Thyroid gland (tissue), 4 donors: ENCODE results near the gene ANKRD66. TPM values are rescaled to one million over a fixed set of nuclear protein-coding genes. Genes with fewer than 3 reads are reported as not detected.
A peak's percentile ranks its signal among the peaks of the same experiment; 100 is the strongest.

Source experiments
- DNase-seq, 2 donors: peaks; one replicate each; pipeline ENCODE4 v3.0.0-alpha.2; 2019
- H3K27ac ChIP-seq, 3 donors: fragments of 200-600 bp; sonication (generic); 1 replicate in 2 of 3; 2 replicates in 1 of 3; pipeline ENCODE4 v1.5.1; 2016 to 2019; ENCODE audit warnings: mild to moderate bottlenecking in 1 of 3, moderate library complexity in 1 of 3
- H3K27me3 ChIP-seq: fragments of 200-600 bp; sonication (generic); one replicate; pipeline ENCODE4 v1.5.1; 2019
- H3K36me3 ChIP-seq, 2 donors: fragments of 200-600 bp; sonication (generic); one replicate each; pipeline ENCODE4 v1.5.1; 2016 to 2019
- H3K4me1 ChIP-seq, 2 donors: fragments of 200-600 bp; sonication (generic); one replicate each; pipeline ENCODE4 v1.5.1; 2017 to 2019
- H3K4me3 ChIP-seq, 3 donors: fragments of 200-600 bp; sonication (generic); replicated peaks in 1 of 3; 1 replicate in 2 of 3; 2 replicates in 1 of 3; pipeline ENCODE4 v1.5.1; 2016; ENCODE audit warnings: mild to moderate bottlenecking in 1 of 3
- H3K9me3 ChIP-seq: fragments of 200-600 bp; sonication (generic); one replicate; pipeline ENCODE4 v1.5.1; 2017
- CTCF ChIP-seq, 6 experiments: fragments of 200-600 bp in 3 of 6; fragments of 450-650 bp in 3 of 6; sonication (generic) in 3 of 6; IDR thresholded peaks; one replicate each; pipeline ENCODE4 v1.5.1; 2016 to 2019; ENCODE audit warnings: antibody characterized with exemption in 6 of 6, mild to moderate bottlenecking in 2 of 6, inconsistent platforms in 1 of 6, moderate library complexity in 1 of 6
- POLR2A ChIP-seq, 2 donors: fragments of 450-650 bp; IDR thresholded peaks; one replicate each; pipeline ENCODE4 v1.6.1; 2017; ENCODE audit warnings: antibody characterized with exemption in 2 of 2, mild to moderate bottlenecking in 2 of 2, moderate library complexity in 1 of 2
- WGBS, 2 donors: methylation state at CpG; one replicate each; pipeline ENCODE4 v1.1.5; 2017; 5-methylcytosine and 5-hydroxymethylcytosine counted together
- intact Hi-C: fragments of 100-400 bp; cut with DNase I; formaldehyde crosslinking; loops from one replicate; pipeline ENCODE4 v1.15.1; 2023
- total RNA-seq, 4 donors: library from RNA; depleted of rRNA; stranded (reverse); fragments of >200 nt; gene quantifications; one replicate each; pipeline ENCODE4 v1.2.3, GENCODE V29; 2016

ANKRD66 gene
- total RNA-seq, 4 donors from 2014 or later: not detected

- WGBS, 2 donors: 88 to 94% methylated on average over 2 of the region's 2 CpGs
- Histone ChIP-seq H3K4me3 (no peak overlapping the region), H3K27ac (peak overlapping the region; percentile 27 to 75 (median 42)), H3K27me3 (no peaks in the 10 kb centered on the region), H3K4me1 (peaks cover 7 to 10% of the 10 kb centered on the region in 2 donors), H3K9me3 (no peaks in the 10 kb centered on the region), H3K36me3 (no peaks in the 10 kb centered on the region)
- intact Hi-C loops: no loop called here
- DNase-seq: peak; percentile 29 to 32
- no peak for TF ChIP-seq POLR2A (IDR thresholded peaks at IDR 0.05)
- no peak for TF ChIP-seq CTCF (IDR thresholded peaks at IDR 0.05)
Measured at GRCh38 chr6:46733341-46733801, 13.4 kb upstream of the ANKRD66 start.

GRCh38 chr6:46734867-46735719 is 11.6 kb upstream of the ANKRD66 start, which contains the start of gene PLA2G7:
TSS of gene PLA2G7 (minus strand) at chr6:46735375. CDS start at chr6:46722891, 12,484 bp downstream.
- H3K36me3 ChIP-seq: no peaks in the 10 kb centered on the region
- H3K9me3 ChIP-seq: no peaks in the 10 kb centered on the region
- no peaks in the 10 kb centered on the region for H3K27me3 ChIP-seq
- H3K4me3 ChIP-seq: peak within 1 kb of the TSS; percentile 18 to 76 (median 60)
- peak within 1 kb of the TSS; percentile 75 to 77 (median 76) for H3K27ac ChIP-seq
- 1 to 2% methylated on average over 20 to 39 of the region's 73 CpGs for WGBS, 2 donors
- intact Hi-C loops: no loop called here
- TF ChIP-seq CTCF (IDR thresholded peaks at IDR 0.05) (peak in 1 of 6 experiments; percentile 1), POLR2A (IDR thresholded peaks at IDR 0.05) (peak in 1 of 2 donors; percentile 64)
- peak; percentile 54 to 56 for DNase-seq
- peaks cover 7 to 10% of the 10 kb centered on the region in 2 donors for H3K4me1 ChIP-seq

GRCh38 chr6:46735720-46736031 is 11.1 kb upstream of the ANKRD66 start:
- Histone ChIP-seq H3K9me3 (no peaks in the 10 kb centered on the region), H3K4me1 (peaks cover 7 to 10% of the 10 kb centered on the region in 2 donors), H3K36me3 (no peaks in the 10 kb centered on the region), H3K4me3 (peak overlapping the region in 2 of 3 donors; percentile 60 to 76), H3K27me3 (no peaks in the 10 kb centered on the region), H3K27ac (peak overlapping the region in 1 of 3 donors; percentile 75)
- DNase-seq: no peak
- intact Hi-C loops: no loop called here
- no peak for TF ChIP-seq POLR2A (IDR thresholded peaks at IDR 0.05)
- TF ChIP-seq CTCF (IDR thresholded peaks at IDR 0.05): no peak
- WGBS, 2 donors: 19 to 26% methylated on average over 8 of the region's 8 CpGs

- intact Hi-C loops: no loop called here
- no peak overlapping the region for H3K27ac ChIP-seq
- H3K27me3 ChIP-seq: no peaks in the 10 kb centered on the region
- no peak overlapping the region for H3K4me3 ChIP-seq
- DNase-seq: no peak
- H3K4me1 ChIP-seq: peaks cover 7 to 10% of the 10 kb centered on the region in 2 donors
- H3K9me3 ChIP-seq: no peaks in the 10 kb centered on the region
- H3K36me3 ChIP-seq: no peaks in the 10 kb centered on the region
- no peak for TF ChIP-seq POLR2A (IDR thresholded peaks at IDR 0.05)
Measured at GRCh38 chr6:46736906-46737305, 9.8 kb upstream of the ANKRD66 start.

- no peak for DNase-seq
- H3K27ac ChIP-seq: no peak overlapping the region
- TF ChIP-seq POLR2A (IDR thresholded peaks at IDR 0.05) (no peak), CTCF (IDR thresholded peaks at IDR 0.05) (no peak)
- H3K9me3 ChIP-seq: no peaks in the 10 kb centered on the region
- intact Hi-C loops: no loop called here
- H3K4me1 ChIP-seq: no peaks in the 10 kb centered on the region
- WGBS, 2 donors: 83 to 92% methylated on average over 2 of the region's 2 CpGs
- H3K27me3 ChIP-seq: no peaks in the 10 kb centered on the region
- H3K36me3 ChIP-seq: no peaks in the 10 kb centered on the region
- H3K4me3 ChIP-seq: no peak overlapping the region
Measured at GRCh38 chr6:46741482-46741881, 5.3 kb upstream of the ANKRD66 start.
